ENCODE data around the gene GPC5. TPM values are rescaled to one million over a fixed set of nuclear protein-coding genes. Genes with fewer than 3 reads are reported as not detected.
"Not testable (repeated sequence)": the region's sequence is repeated elsewhere in the genome, so short reads cannot be mapped to it uniquely, and the experiment has no call there.

GPC5 gene
- total RNA-seq, 1 experiment from 2014 or later = not detected

GRCh38 chr13:92473765-92474475, 1075.5 kb downstream of the GPC5 start:
- H3K36me3 Mint-ChIP-seq (ENCODE audit: insufficient read depth, unreplicated experiment) = no peaks in the 10 kb centered on the region
- H3K4me1 Mint-ChIP-seq (ENCODE audit: low read depth, unreplicated experiment) = no peaks in the 10 kb centered on the region
- intact Hi-C loops (cut with micrococcal nuclease; ENCODE audit: unreplicated experiment) = no loop called here
- no peaks in the 10 kb centered on the region for H3K27me3 Mint-ChIP-seq (ENCODE audit: unreplicated experiment)
- DNase-seq = no peak
- no peak for TF ChIP-seq CTCF (IDR thresholded peaks at IDR 0.05; ENCODE audit: unreplicated experiment)
- no peak overlapping the region for H3K4me3 Mint-ChIP-seq (ENCODE audit: low read depth, unreplicated experiment)
- peaks cover under 1% of the 10 kb centered on the region for H3K9me3 Mint-ChIP-seq (ENCODE audit: low read depth, unreplicated experiment)
- CTCF ChIA-PET = no interaction called here
- no peak overlapping the region for H3K27ac Mint-ChIP-seq (ENCODE audit: unreplicated experiment)
- no TSS peak for BruUV-seq (replicated peaks)

DNA sequence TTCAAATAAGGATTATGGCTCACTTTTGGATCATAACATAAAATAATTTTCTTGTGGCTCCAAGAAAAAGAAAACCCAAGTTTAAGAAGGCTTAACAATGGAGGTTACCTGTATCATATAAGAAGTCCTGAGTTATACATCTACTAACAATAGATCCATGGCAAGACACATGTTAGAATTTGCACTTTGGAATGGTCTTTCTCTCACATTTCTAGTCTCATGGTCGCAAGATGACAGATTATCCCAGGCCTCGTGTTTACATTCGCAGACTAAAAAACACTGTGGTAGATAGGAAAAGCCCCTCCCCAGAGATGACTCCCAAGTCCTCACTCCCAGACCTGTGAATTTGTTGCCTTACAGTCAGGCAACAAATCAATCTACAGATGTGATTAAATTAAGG, 1082.0 kb downstream of the GPC5 start:
- H3K27me3 Mint-ChIP-seq (ENCODE audit: unreplicated experiment) = no peaks in the 10 kb centered on the region
- H3K9me3 Mint-ChIP-seq (ENCODE audit: low read depth, unreplicated experiment) = peaks cover 2% of the 10 kb centered on the region
- H3K4me1 Mint-ChIP-seq (ENCODE audit: low read depth, unreplicated experiment) = no peaks in the 10 kb centered on the region
- no TSS peak for BruUV-seq (replicated peaks)
- TF ChIP-seq CTCF (IDR thresholded peaks at IDR 0.05; ENCODE audit: unreplicated experiment) = no peak
- intact Hi-C loops (cut with micrococcal nuclease; ENCODE audit: unreplicated experiment) = no loop called here
- no peak for DNase-seq
- H3K27ac Mint-ChIP-seq (ENCODE audit: unreplicated experiment) = no peak overlapping the region
- no peaks in the 10 kb centered on the region for H3K36me3 Mint-ChIP-seq (ENCODE audit: insufficient read depth, unreplicated experiment)
- H3K4me3 Mint-ChIP-seq (ENCODE audit: low read depth, unreplicated experiment) = no peak overlapping the region
- CTCF ChIA-PET = no interaction called here

GRCh38 chr13:92482790-92483189, 1084.4 kb downstream of the GPC5 start:
- H3K4me1 Mint-ChIP-seq (ENCODE audit: low read depth, unreplicated experiment); H3K36me3 Mint-ChIP-seq (ENCODE audit: insufficient read depth, unreplicated experiment); H3K9me3 Mint-ChIP-seq (ENCODE audit: low read depth, unreplicated experiment); H3K27me3 Mint-ChIP-seq (ENCODE audit: unreplicated experiment); DNase-seq; H3K27ac Mint-ChIP-seq (ENCODE audit: unreplicated experiment); H3K4me3 Mint-ChIP-seq (ENCODE audit: low read depth, unreplicated experiment); intact Hi-C loops (cut with micrococcal nuclease; ENCODE audit: unreplicated experiment); BruUV-seq (replicated peaks); CTCF ChIA-PET: not testable (repeated sequence)

DNA sequence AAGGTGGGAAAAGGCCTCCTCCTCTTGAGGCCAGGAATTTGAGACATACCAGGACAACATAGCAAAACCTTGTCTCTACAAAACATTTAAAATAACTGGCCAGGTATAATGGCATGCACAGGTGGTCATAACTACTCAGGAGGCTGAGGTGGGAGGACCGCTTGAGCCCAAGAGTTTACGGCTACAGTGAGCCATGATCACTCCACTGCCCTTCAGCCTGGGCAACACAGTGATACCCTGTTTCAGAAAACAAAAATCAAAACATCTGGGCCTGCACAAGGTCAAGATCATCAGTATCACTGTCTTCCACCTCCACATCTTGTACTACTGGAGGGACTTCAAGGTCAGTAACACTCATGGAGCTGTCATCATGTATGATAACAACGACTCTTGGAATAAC, 1085.5 kb downstream of the GPC5 start:
- TF ChIP-seq CTCF (IDR thresholded peaks at IDR 0.05; ENCODE audit: unreplicated experiment) = no peak
- no TSS peak for BruUV-seq (replicated peaks)
- CTCF ChIA-PET = no interaction called here
- H3K27ac Mint-ChIP-seq (ENCODE audit: unreplicated experiment) = no peak overlapping the region
- intact Hi-C loops (cut with micrococcal nuclease; ENCODE audit: unreplicated experiment) = no loop called here
- no peaks in the 10 kb centered on the region for H3K36me3 Mint-ChIP-seq (ENCODE audit: insufficient read depth, unreplicated experiment)
- H3K4me3 Mint-ChIP-seq (ENCODE audit: low read depth, unreplicated experiment) = no peak overlapping the region
- peaks cover 2% of the 10 kb centered on the region for H3K9me3 Mint-ChIP-seq (ENCODE audit: low read depth, unreplicated experiment)
- H3K27me3 Mint-ChIP-seq (ENCODE audit: unreplicated experiment) = no peaks in the 10 kb centered on the region
- no peaks in the 10 kb centered on the region for H3K4me1 Mint-ChIP-seq (ENCODE audit: low read depth, unreplicated experiment)
- DNase-seq = no peak

DNA sequence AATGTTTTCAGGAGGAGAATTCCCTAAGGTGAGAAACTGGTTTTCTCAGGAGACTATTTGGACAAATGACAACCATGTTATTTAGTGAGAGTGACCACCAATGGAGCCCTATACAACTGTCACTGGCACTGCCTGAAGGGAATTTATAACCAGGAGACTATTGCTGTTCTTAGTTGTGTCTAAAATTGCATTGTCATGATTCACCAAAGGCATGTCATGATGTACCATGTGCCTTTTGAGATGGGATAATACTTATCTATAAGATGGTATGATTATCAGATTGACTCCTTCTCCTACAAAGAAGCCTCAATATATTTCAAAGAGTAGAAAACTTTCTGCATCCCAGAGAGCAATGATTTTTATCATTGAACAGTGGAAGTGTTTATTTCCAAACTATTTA, 1088.8 kb downstream of the GPC5 start:
- no TSS peak for BruUV-seq (replicated peaks)
- Mint-ChIP-seq H3K36me3 (ENCODE audit: insufficient read depth, unreplicated experiment) (no peaks in the 10 kb centered on the region), H3K27ac (ENCODE audit: unreplicated experiment) (no peak overlapping the region), H3K4me1 (ENCODE audit: low read depth, unreplicated experiment) (no peaks in the 10 kb centered on the region), H3K27me3 (ENCODE audit: unreplicated experiment) (no peaks in the 10 kb centered on the region), H3K4me3 (ENCODE audit: low read depth, unreplicated experiment) (no peak overlapping the region), H3K9me3 (ENCODE audit: low read depth, unreplicated experiment) (peaks cover 4% of the 10 kb centered on the region)
- no peak for TF ChIP-seq CTCF (IDR thresholded peaks at IDR 0.05; ENCODE audit: unreplicated experiment)
- intact Hi-C loops (cut with micrococcal nuclease; ENCODE audit: unreplicated experiment) = no loop called here
- DNase-seq = no peak
- CTCF ChIA-PET = no interaction called here
